Uterus (tissue), 2 donors: Measurements from ENCODE around the gene PI16.

ENCODE experiments used
- POLR2A ChIP-seq, 2 donors: fragments of 450-650 bp; IDR thresholded peaks; one replicate each; pipeline ENCODE4 v1.6.1; 2016; ENCODE audit warnings: antibody characterized with exemption in 2 of 2, mild to moderate bottlenecking in 1 of 2, moderate library complexity in 1 of 2
- TF ChIP-seq, protein P1 (sequence below), 4 experiments: fragments of 200-600 bp in 2 of 4; fragments of 450-650 bp in 2 of 4; sonication (generic) in 2 of 4; IDR thresholded peaks; one replicate each; pipeline ENCODE4 v1.5.1; 2016 to 2019; ENCODE audit warnings: antibody characterized with exemption in 4 of 4, mild to moderate bottlenecking in 2 of 4, moderate library complexity in 1 of 4

DNA sequence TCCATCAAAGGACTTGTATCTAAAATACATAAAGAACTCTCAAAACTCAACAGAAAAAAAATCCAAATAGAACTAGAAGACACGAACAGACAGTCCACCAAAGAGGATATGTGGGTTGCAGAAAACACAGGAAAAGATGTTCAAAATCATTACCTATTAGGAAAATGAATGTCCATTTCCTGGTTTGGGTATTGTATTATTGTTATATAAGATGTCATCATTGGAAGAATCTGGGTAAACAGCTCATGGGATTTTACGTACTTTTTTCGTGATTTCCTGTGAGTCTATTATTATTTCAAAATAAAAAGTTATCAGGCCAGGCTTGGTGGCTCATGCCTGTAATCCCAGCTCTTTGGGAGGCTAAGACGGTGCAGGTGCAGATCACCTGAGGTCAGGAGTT is 9.2 kb upstream of the PI16 start:
- TF ChIP-seq, protein P1, sequence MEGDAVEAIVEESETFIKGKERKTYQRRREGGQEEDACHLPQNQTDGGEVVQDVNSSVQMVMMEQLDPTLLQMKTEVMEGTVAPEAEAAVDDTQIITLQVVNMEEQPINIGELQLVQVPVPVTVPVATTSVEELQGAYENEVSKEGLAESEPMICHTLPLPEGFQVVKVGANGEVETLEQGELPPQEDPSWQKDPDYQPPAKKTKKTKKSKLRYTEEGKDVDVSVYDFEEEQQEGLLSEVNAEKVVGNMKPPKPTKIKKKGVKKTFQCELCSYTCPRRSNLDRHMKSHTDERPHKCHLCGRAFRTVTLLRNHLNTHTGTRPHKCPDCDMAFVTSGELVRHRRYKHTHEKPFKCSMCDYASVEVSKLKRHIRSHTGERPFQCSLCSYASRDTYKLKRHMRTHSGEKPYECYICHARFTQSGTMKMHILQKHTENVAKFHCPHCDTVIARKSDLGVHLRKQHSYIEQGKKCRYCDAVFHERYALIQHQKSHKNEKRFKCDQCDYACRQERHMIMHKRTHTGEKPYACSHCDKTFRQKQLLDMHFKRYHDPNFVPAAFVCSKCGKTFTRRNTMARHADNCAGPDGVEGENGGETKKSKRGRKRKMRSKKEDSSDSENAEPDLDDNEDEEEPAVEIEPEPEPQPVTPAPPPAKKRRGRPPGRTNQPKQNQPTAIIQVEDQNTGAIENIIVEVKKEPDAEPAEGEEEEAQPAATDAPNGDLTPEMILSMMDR (IDR thresholded peaks at IDR 0.05): no peak
- TF ChIP-seq POLR2A (IDR thresholded peaks at IDR 0.05): no peak
